ENCODE results near the gene SEMA6C. TPM values are rescaled to one million over a fixed set of nuclear protein-coding genes. Genes with fewer than 3 reads are reported as not detected.

The SEMA6C gene
- total and polyA plus RNA-seq, 2 of the 8 experiments (the other 6 are each of a cell fraction or from before 2014, with no cell fraction given), result 12.2 to 15.7 TPM

- TF ChIP-seq CHD7 (IDR thresholded peaks at IDR 0.05; ENCODE audit: insufficient replicate concordance, low read length), result no peak
Measured at GRCh38 chr1:151164732-151165280, 18.4 kb upstream of the SEMA6C start (continued).
